ENCODE data around the gene TMEM26.

TMEM26 gene

DNA sequence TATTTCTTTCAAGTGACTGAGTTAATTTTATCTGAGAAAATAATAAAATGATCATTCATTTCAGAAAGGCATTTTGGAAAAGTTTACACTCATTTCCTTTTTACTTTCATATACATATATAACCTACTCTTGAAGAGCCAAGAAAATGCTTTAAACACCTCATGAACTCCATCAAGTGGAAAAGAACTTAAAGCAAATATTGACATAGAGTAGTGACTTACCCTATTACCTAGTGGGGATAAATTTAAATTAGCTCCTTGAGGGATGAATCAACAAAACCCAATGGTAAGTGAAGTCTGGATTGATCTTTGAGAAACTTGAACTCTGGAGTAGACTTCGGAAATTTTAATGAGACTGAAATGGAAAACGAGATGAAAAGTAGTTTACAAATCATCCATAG lies 88.6 kb downstream of the TMEM26 start:
- no peaks in the 10 kb centered on the region for H3K36me3 ChIP-seq (ENCODE audit: control insufficient read depth, insufficient read depth, low read length, severe bottlenecking)
- no peak overlapping the region for H3K4me3 ChIP-seq (ENCODE audit: low read length)
- H3K4me1 ChIP-seq (ENCODE audit: control insufficient read depth, insufficient read depth, low read length), result no peaks in the 10 kb centered on the region
- no peak for DNase-seq (ENCODE audit: low read depth)
- no peaks in the 10 kb centered on the region for H3K27me3 ChIP-seq (replicated peaks; ENCODE audit: control insufficient read depth, insufficient read depth, low read length)
- H3K9me3 ChIP-seq (ENCODE audit: control insufficient read depth, low read length), result peaks cover 3% of the 10 kb centered on the region
- H3K9ac ChIP-seq (ENCODE audit: low read length), result no peak overlapping the region

DNA sequence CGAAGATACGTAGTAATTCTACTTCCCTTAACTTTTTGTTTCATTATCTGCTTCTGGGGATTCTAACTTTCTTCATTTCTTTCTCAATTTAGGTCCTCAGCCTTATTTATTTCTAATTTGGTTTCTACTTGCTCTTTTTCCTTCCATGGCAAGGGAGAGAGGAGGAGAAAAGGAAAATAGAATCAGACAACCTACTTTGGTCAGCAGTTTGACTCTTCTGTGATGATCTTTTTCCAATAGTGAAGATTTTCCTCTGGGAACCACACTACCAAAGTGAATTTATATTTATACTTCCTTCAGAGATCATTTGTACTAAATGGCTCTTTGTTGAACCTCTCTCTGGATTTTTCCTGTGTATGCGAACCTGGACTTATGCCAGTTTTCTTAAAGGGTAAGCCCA lies 90.2 kb downstream of the TMEM26 start:
- peaks cover 3% of the 10 kb centered on the region for H3K9me3 ChIP-seq (ENCODE audit: control insufficient read depth, low read length)
- no peaks in the 10 kb centered on the region for H3K27me3 ChIP-seq (replicated peaks; ENCODE audit: control insufficient read depth, insufficient read depth, low read length)
- no peak for DNase-seq (ENCODE audit: low read depth)
- H3K4me3 ChIP-seq (ENCODE audit: low read length), result no peak overlapping the region
- H3K36me3 ChIP-seq (ENCODE audit: control insufficient read depth, insufficient read depth, low read length, severe bottlenecking), result no peaks in the 10 kb centered on the region
- no peaks in the 10 kb centered on the region for H3K4me1 ChIP-seq (ENCODE audit: control insufficient read depth, insufficient read depth, low read length)
- H3K9ac ChIP-seq (ENCODE audit: low read length), result no peak overlapping the region

DNA sequence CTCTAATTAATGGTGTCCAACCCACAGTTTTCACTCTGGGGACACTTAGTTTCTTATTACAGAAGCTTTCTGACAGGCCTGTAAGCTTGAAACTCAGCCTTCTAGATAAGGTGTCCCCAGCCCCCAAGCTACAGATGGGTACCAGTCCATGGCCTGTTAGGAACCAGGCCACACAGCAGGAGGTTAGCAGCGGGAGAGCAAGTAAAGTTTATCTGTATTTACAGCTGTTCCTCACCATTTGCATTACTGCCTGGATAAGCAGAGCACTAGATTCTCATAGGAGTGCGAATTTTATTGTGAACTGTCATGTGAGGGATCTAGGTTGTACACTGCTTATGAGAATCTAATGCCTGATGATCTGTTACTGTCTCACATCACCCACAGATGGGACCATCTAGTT lies 93.7 kb downstream of the TMEM26 start:
- no peak for DNase-seq (ENCODE audit: low read depth)
- no peaks in the 10 kb centered on the region for H3K9me3 ChIP-seq (ENCODE audit: control insufficient read depth, low read length)
- H3K4me3 ChIP-seq (ENCODE audit: low read length), result no peak overlapping the region
- H3K27me3 ChIP-seq (replicated peaks; ENCODE audit: control insufficient read depth, insufficient read depth, low read length), result no peaks in the 10 kb centered on the region
- H3K9ac ChIP-seq (ENCODE audit: low read length), result no peak overlapping the region
- no peaks in the 10 kb centered on the region for H3K36me3 ChIP-seq (ENCODE audit: control insufficient read depth, insufficient read depth, low read length, severe bottlenecking)
- no peaks in the 10 kb centered on the region for H3K4me1 ChIP-seq (ENCODE audit: control insufficient read depth, insufficient read depth, low read length)

DNA sequence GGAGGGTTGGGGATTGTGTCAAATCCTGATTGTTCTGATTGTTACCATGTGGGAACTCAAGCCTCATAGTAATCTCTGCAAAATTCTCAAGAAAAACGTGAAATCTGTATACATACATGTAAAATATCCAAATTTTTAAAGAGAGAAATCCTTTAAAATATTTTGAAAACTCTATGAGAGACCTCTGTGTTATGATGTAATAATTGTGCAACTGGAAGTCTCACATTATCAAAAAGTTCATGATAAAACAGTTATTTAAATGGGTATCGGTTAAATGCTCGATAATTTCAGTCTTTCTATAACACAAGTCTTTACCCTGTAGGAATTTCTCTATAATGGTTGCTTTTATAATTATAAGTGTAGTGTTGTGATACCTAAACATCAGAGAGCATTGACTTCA lies 95.5 kb downstream of the TMEM26 start:
- Histone ChIP-seq H3K36me3 (ENCODE audit: control insufficient read depth, insufficient read depth, low read length, severe bottlenecking) (no peaks in the 10 kb centered on the region), H3K9ac (ENCODE audit: low read length) (no peak overlapping the region), H3K27me3 (replicated peaks; ENCODE audit: control insufficient read depth, insufficient read depth, low read length) (no peaks in the 10 kb centered on the region), H3K9me3 (ENCODE audit: control insufficient read depth, low read length) (no peaks in the 10 kb centered on the region), H3K4me3 (ENCODE audit: low read length) (no peak overlapping the region), H3K4me1 (ENCODE audit: control insufficient read depth, insufficient read depth, low read length) (no peaks in the 10 kb centered on the region)
- no peak for DNase-seq (ENCODE audit: low read depth)

Data from adipocyte (in vitro differentiated cells).